ENCODE results near the gene NLK.
"Not testable (repeated sequence)": the region's sequence is repeated elsewhere in the genome, so short reads cannot be mapped to it uniquely, and the experiment has no call there.

The NLK gene

GRCh38 chr17:28076144-28076543 is 33.7 kb downstream of the NLK start:
- DNase-seq = no peak

GRCh38 chr17:28077140-28077539 is 34.7 kb downstream of the NLK start:
- DNase-seq = not testable (repeated sequence)

GRCh38 chr17:28078341-28079229 is 36.1 kb downstream of the NLK start:
- no peak for DNase-seq

- DNase-seq = no peak
Measured at GRCh38 chr17:28081467-28081866, 39.0 kb downstream of the NLK start.

GRCh38 chr17:28085766-28086165 is 43.3 kb downstream of the NLK start:
- DNase-seq = no peak

GRCh38 chr17:28086519-28086918 is 44.0 kb downstream of the NLK start:
- DNase-seq = no peak

GRCh38 chr17:28087743-28088142 is 45.3 kb downstream of the NLK start:
- no peak for DNase-seq

- no peak for DNase-seq
Measured at GRCh38 chr17:28090551-28090950, 48.1 kb downstream of the NLK start.

- no peak for DNase-seq
Measured at GRCh38 chr17:28092088-28092487, 49.6 kb downstream of the NLK start.

GRCh38 chr17:28093999-28094716 is 51.7 kb downstream of the NLK start:
- no peak for DNase-seq

GRCh38 chr17:28096756-28097155 is 54.3 kb downstream of the NLK start:
- DNase-seq = no peak

GRCh38 chr17:28097254-28097653 is 54.8 kb downstream of the NLK start:
- no peak for DNase-seq

- no peak for DNase-seq
Measured at GRCh38 chr17:28097901-28098300, 55.4 kb downstream of the NLK start.

- DNase-seq = not testable (repeated sequence)
Measured at GRCh38 chr17:28098591-28098990, 56.1 kb downstream of the NLK start.

GRCh38 chr17:28100251-28100650 is 57.8 kb downstream of the NLK start:
- DNase-seq = no peak

- DNase-seq = no peak
Measured at GRCh38 chr17:28100936-28101335, 58.5 kb downstream of the NLK start.

- DNase-seq = no peak
Measured at GRCh38 chr17:28101919-28102318, 59.4 kb downstream of the NLK start.

GRCh38 chr17:28105501-28105900 is 63.0 kb downstream of the NLK start:
- DNase-seq = no peak

- no peak for DNase-seq
Measured at GRCh38 chr17:28110184-28110583, 67.7 kb downstream of the NLK start.

- no peak for DNase-seq
Measured at GRCh38 chr17:28112181-28112580, 69.7 kb downstream of the NLK start.

GRCh38 chr17:28112606-28113005 is 70.1 kb downstream of the NLK start:
- no peak for DNase-seq

GRCh38 chr17:28113269-28113668 is 70.8 kb downstream of the NLK start:
- DNase-seq = no peak

GRCh38 chr17:28115046-28115445 is 72.6 kb downstream of the NLK start:
- no peak for DNase-seq

- DNase-seq = no peak
Measured at GRCh38 chr17:28117304-28117703, 74.8 kb downstream of the NLK start.
